ENCODE measurements around the gene CNKSR1. TPM values are rescaled to one million over a fixed set of nuclear protein-coding genes. Genes with fewer than 3 reads are reported as not detected.

Gene CNKSR1
- total and polyA plus RNA-seq, 2 of the 4 experiments (the other 2 are of a cell fraction) = 0.43 TPM; not detected in 1

GRCh38 chr1:26169669-26170471 lies 7.4 kb upstream of the CNKSR1 start, which contains the start of gene ZNF593 (continued):
- TF ChIP-seq ELK1 (IDR thresholded peaks at IDR 0.05; ENCODE audit: borderline replicate concordance, low read depth, low read length) (0 out of 2 replicates have a peak, but pooled peaks have one; percentile 17), BHLHE40 (IDR thresholded peaks at IDR 0.05; ENCODE audit: low read depth, low read length) (peak; percentile 78)

GRCh38 chr1:26170472-26170821 lies 6.8 kb upstream of the CNKSR1 start:
- Histone ChIP-seq H4K20me1 (ENCODE audit: insufficient read depth, low read length) (no peaks in the 10 kb centered on the region), H3K4me2 (ENCODE audit: low read depth, low read length) (peak overlapping the region; percentile 91), H2BK120ac (ENCODE audit: low read depth, low read length) (no peak overlapping the region), H3K23ac (ENCODE audit: low read depth, low read length) (peak overlapping the region; percentile 77), H2AK5ac (ENCODE audit: low read depth, low read length) (peak overlapping the region; percentile 88), H3K9me1 (ENCODE audit: insufficient read depth, low read length) (peaks cover 6% of the 10 kb centered on the region; the same call in 1 of the 2 replicates), H3K9ac (ENCODE audit: low read depth, low read length) (peak overlapping the region; percentile 89), H3K9me3 (ENCODE audit: control insufficient read depth, insufficient read depth, low read length) (no peaks in the 10 kb centered on the region), H3K56ac (ENCODE audit: extremely low read depth, insufficient read depth, low read length) (peak overlapping the region; percentile 38; the same call in 1 of the 2 replicates), H4K5ac (ENCODE audit: low read depth, low read length) (peak overlapping the region; percentile 28), H4K8ac (ENCODE audit: low read depth in 2 of 2, low read length in 2 of 2) (peak overlapping the region; percentile 67 to 91), H3K14ac (replicated peaks; ENCODE audit: low read depth, low read length) (peak overlapping the region; percentile 85), H3K4me3 (ENCODE audit: insufficient read depth, low read depth, low read length) (peak overlapping the region; percentile 84), H2AFZ (replicated peaks; ENCODE audit: low read length, poor library complexity) (peak overlapping the region; percentile 97), H3K36me3 (ENCODE audit: control insufficient read depth, insufficient read depth, low read length) (0 out of 2 replicates have a peak, but pooled peaks cover 2% of the 10 kb centered on the region), H3K4me1 (ENCODE audit: control insufficient read depth, insufficient read depth, low read length) (peaks cover 5% of the 10 kb centered on the region; the same call in 1 of the 2 replicates), H3K18ac (ENCODE audit: low read depth, low read length) (no peak overlapping the region), H3K27me3 (ENCODE audit: control insufficient read depth, insufficient read depth, low read length) (no peaks in the 10 kb centered on the region; the same call in 1 of the 2 replicates), H4K91ac (ENCODE audit: insufficient read depth, low read depth, low read length) (peak overlapping the region; percentile 25; the same call in 1 of the 2 replicates), H2AK9ac (replicated peaks; ENCODE audit: low read depth, low read length, poor library complexity) (peak overlapping the region; percentile 95), H3K79me1 (ENCODE audit: low read depth in 1 of 2, low read length in 2 of 2) (peaks cover 4 to 19% of the 10 kb centered on the region in 2 experiments), H3K4ac (ENCODE audit: low read depth, low read length) (peak overlapping the region; percentile 78), H3K27ac (ENCODE audit: insufficient read depth, low read length) (peak overlapping the region; percentile 66), H2BK15ac (ENCODE audit: low read depth, low read length) (no peak overlapping the region), H2BK5ac (ENCODE audit: low read depth, low read length, poor library complexity, severe bottlenecking) (no peak overlapping the region), H2BK20ac (ENCODE audit: low read depth, low read length) (no peak overlapping the region)
- intact Hi-C loops (cut with micrococcal nuclease) (no loop called here), in situ Hi-C loops (cut with MboI; ENCODE audit: low sequenced_read_pairs) (no loop called here), dilution Hi-C loops (cut with HindIII; ENCODE audit: low sequenced_read_pairs, unreplicated experiment) (no loop called here)
- no peak for ATAC-seq (ENCODE audit: low read depth)
- no peak for DNase-seq
- ChIA-PET CTCF (interaction anchor here (0.8 to 1.8 kb wide), 3 partner anchors 15 to 154 kb away, joined by 3 to 8 read pairs (median 6); partner anchors contain the start of gene CEP85), POLR2A (ENCODE audit: unreplicated experiment) (no interaction called here)
- no TSS peak for BruUV-seq (replicated peaks)
- WGBS, 2 experiments (ENCODE audit: extremely low coverage in 2 of 2, insufficient read length in 1 of 2) = 75% methylated on average over 3 of the region's 9 CpGs; no CpG with 5 or more reads in 1 of the 2 experiments
- TF ChIP-seq RCOR1 (IDR thresholded peaks at IDR 0.05; ENCODE audit: insufficient replicate concordance, low read length) (no peak), FOS (IDR thresholded peaks at IDR 0.05; ENCODE audit: low read depth, low read length) (no peak), SMC3 (IDR thresholded peaks at IDR 0.05; ENCODE audit: low read depth, low read length) (no peak), MXI1 (IDR thresholded peaks at IDR 0.05; ENCODE audit: borderline replicate concordance, low read depth, low read length) (no peak), CHD1 (IDR thresholded peaks at IDR 0.05; ENCODE audit: low read depth, low read length) (no peak), CEBPB (IDR thresholded peaks at IDR 0.05; ENCODE audit: low read depth, low read length) (no peak), BHLHE40 (IDR thresholded peaks at IDR 0.05; ENCODE audit: low read depth, low read length) (no peak), RFX5 (IDR thresholded peaks at IDR 0.05; ENCODE audit: low read depth, low read length) (no peak), CTCF (conservative IDR thresholded peaks at IDR 0.05; ENCODE audit: low read depth, low read length) (no peak), NFE2L2 (IDR thresholded peaks at IDR 0.05; ENCODE audit: low read depth, low read length) (no peak), POLR2A (IDR thresholded peaks at IDR 0.05; ENCODE audit: low read depth, low read length) (no peak), MAZ (IDR thresholded peaks at IDR 0.05; ENCODE audit: borderline replicate concordance, low read depth, low read length) (no peak)

Data from IMR-90 (cell line).